ENCODE measurements around the gene ORC1.
"Not testable (repeated sequence)": the region's sequence is repeated elsewhere in the genome, so short reads cannot be mapped to it uniquely, and the experiment has no call there.

Gene ORC1

GRCh38 chr1:52369851-52370250 lies 34.4 kb downstream of the ORC1 start:
- not testable (repeated sequence) for DNase-seq

- peak; percentile 81 for DNase-seq
These were observed 35.6 kb downstream of the ORC1 start for GRCh38 chr1:52368383-52369172.

GRCh38 chr1:52367272-52367671 lies 37.0 kb downstream of the ORC1 start:
- no peak for DNase-seq

GRCh38 chr1:52366517-52366827 lies 37.8 kb downstream of the ORC1 start:
- no peak for DNase-seq

GRCh38 chr1:52365746-52366516 lies 38.3 kb downstream of the ORC1 start, which contains the start of gene CC2D1B:
Gene CC2D1B (minus strand): TSS chr1:52366205. CDS start chr1:52364620, 1,585 bp downstream.
- peak; percentile 97 for DNase-seq

GRCh38 chr1:52365071-52365745 lies 39.0 kb downstream of the ORC1 start:
- peak; percentile 45 for DNase-seq

- no peak for DNase-seq
These were observed 39.9 kb downstream of the ORC1 start for GRCh38 chr1:52364235-52364839.

- no peak for DNase-seq
These were observed 43.6 kb downstream of the ORC1 start for GRCh38 chr1:52360595-52360968.

GRCh38 chr1:52359676-52360594 lies 44.3 kb downstream of the ORC1 start:
- DNase-seq = no peak

GRCh38 chr1:52358851-52359497 lies 45.2 kb downstream of the ORC1 start:
- DNase-seq = no peak

- DNase-seq = no peak
These were observed 46.8 kb downstream of the ORC1 start for GRCh38 chr1:52357397-52357796.

- no peak for DNase-seq
These were observed 47.3 kb downstream of the ORC1 start for GRCh38 chr1:52356818-52357355.

- DNase-seq = no peak
These were observed 48.2 kb downstream of the ORC1 start for GRCh38 chr1:52355847-52356505.

GRCh38 chr1:52355436-52355835 lies 48.8 kb downstream of the ORC1 start:
- no peak for DNase-seq

GRCh38 chr1:52352690-52353089 lies 51.5 kb downstream of the ORC1 start:
- DNase-seq = no peak

GRCh38 chr1:52348704-52349300 lies 55.4 kb downstream of the ORC1 start:
- peak; percentile 57 for DNase-seq

- no peak for DNase-seq
These were observed 57.6 kb downstream of the ORC1 start for GRCh38 chr1:52346653-52347052.

- DNase-seq = no peak
These were observed 59.0 kb downstream of the ORC1 start for GRCh38 chr1:52345252-52345651.

- DNase-seq = no peak
These were observed 60.2 kb downstream of the ORC1 start for GRCh38 chr1:52343979-52344378.

GRCh38 chr1:52341655-52342260 lies 62.5 kb downstream of the ORC1 start:
- no peak for DNase-seq
